ENCODE data around the gene TMEM86B. TPM values are rescaled to one million over a fixed set of nuclear protein-coding genes. Genes with fewer than 3 reads are reported as not detected.
A peak's percentile ranks its signal among the peaks of the same experiment; 100 is the strongest.

TMEM86B gene
- total RNA-seq, 4 donors from 2014 or later, result 1.6 to 5.8 (median 2.9) TPM

DNA sequence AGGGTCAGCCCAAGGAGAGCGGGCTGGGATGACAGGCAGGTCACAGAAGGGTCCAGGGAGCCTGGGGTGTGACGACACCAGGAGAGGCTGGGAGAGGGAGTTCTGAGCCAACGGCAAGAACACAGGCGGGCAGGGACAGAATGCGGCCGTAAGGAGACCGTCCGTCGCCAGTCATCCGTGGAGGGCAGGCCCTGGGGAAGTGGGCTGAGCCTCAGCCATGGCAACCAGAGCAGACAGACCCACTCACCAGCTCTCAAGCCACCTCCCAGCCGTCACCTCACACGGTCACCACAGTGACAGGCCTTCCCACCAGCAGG is 3.7 kb upstream of the TMEM86B start:
- peak; percentile 85 to 91 for DNase-seq
- Histone ChIP-seq H3K27me3 (no peaks in the 10 kb centered on the region), H3K4me1 (peaks cover 17 to 42% of the 10 kb centered on the region in 2 donors), H3K9me3 (no peaks in the 10 kb centered on the region), H3K27ac (peak overlapping the region; percentile 43 to 49 (median 43)), H3K36me3 (peaks cover 34 to 52% of the 10 kb centered on the region in 2 donors), H3K4me3 (replicated peaks in 1 of 3) (no peak overlapping the region)
- TF ChIP-seq, protein P1, sequence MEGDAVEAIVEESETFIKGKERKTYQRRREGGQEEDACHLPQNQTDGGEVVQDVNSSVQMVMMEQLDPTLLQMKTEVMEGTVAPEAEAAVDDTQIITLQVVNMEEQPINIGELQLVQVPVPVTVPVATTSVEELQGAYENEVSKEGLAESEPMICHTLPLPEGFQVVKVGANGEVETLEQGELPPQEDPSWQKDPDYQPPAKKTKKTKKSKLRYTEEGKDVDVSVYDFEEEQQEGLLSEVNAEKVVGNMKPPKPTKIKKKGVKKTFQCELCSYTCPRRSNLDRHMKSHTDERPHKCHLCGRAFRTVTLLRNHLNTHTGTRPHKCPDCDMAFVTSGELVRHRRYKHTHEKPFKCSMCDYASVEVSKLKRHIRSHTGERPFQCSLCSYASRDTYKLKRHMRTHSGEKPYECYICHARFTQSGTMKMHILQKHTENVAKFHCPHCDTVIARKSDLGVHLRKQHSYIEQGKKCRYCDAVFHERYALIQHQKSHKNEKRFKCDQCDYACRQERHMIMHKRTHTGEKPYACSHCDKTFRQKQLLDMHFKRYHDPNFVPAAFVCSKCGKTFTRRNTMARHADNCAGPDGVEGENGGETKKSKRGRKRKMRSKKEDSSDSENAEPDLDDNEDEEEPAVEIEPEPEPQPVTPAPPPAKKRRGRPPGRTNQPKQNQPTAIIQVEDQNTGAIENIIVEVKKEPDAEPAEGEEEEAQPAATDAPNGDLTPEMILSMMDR (IDR thresholded peaks at IDR 0.05), result no peak
- no peak for TF ChIP-seq POLR2A (IDR thresholded peaks at IDR 0.05)
- WGBS, 2 donors, result 37 to 52% methylated on average over 5 to 12 of the region's 12 CpGs
- intact Hi-C loops (cut with DNase I), result no loop called here

DNA sequence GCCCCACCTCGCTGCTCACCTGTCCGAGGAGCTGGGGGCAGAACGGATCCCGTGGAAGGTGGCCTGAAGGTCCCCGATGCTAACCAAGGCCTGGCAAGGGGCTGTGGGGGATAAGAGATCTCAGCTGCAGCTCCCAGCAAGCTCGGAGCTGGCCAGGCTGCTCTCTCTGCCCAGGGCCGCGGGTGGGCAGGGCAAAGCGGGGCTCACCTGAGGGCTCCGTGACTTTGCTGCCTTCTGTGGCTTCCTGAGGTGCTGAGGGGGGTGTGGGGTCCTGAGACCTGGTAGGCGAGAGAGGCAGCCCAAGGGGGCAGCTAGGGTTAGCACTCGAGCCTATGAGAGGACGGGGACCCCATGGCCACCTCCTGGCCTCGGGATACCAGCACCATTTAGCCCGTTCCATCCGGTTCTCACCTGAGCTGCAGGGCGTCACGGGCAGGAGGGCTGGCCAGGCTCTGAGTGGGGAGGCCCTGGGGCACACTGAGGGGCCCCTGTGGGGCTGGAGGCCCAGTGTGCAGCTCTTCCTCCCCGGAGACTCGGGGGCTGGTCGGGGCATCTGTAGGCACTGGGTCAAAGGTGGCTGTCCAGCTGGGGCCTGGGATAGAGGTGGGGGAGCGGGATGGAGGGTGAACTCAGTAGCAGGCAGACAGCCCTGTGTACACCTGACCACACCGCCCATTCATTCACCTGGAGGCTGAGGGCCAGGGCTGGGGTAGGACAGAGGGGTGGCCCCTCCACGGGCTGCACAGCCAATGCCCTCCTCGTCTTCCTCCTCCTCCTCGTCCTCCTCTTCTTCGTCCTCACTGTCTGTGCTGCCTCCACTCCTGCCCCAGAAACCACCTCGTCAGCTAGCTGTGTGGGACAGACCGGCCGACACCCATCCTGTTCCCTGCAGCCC is 3.1 kb upstream of the TMEM86B start:
- TF ChIP-seq, protein P1 (IDR thresholded peaks at IDR 0.05), result no peak
- no peak for TF ChIP-seq POLR2A (IDR thresholded peaks at IDR 0.05)
- intact Hi-C loops (cut with DNase I), result no loop called here
- no peak overlapping the region for H3K4me3 ChIP-seq (replicated peaks in 1 of 3)
- 77 to 80% methylated on average over 22 to 27 of the region's 30 CpGs for WGBS, 2 donors
- peak overlapping the region in 2 of 3 donors; percentile 43 for H3K27ac ChIP-seq
- peaks cover 28 to 52% of the 10 kb centered on the region in 2 donors for H3K36me3 ChIP-seq
- H3K4me1 ChIP-seq, result peaks cover 17 to 45% of the 10 kb centered on the region in 2 donors
- H3K27me3 ChIP-seq, result no peaks in the 10 kb centered on the region
- DNase-seq, result no peak
- H3K9me3 ChIP-seq, result no peaks in the 10 kb centered on the region

DNA sequence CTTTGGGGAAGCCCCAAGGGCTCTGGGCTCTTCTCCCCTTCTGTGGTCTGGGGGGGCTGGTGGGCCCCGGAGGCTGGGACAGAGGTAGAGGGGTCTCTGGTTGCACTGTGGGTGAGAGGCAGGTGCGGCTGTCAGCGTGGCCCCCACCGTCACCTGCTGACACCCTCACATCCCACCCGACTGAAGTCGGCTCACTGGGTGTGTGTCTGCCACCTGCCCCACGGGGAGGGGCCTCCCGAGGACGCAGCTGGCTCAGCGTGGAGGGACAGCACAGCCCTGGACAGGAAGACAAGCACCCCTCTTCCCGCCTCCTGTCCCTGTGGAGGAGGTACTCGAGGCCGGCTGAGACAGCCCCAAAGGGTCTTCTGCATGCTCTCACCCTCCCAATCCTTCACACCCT is 2.2 kb upstream of the TMEM86B start:
- H3K4me3 ChIP-seq (replicated peaks in 1 of 3), result no peak overlapping the region
- peaks cover 20 to 44% of the 10 kb centered on the region in 2 donors for H3K36me3 ChIP-seq
- H3K4me1 ChIP-seq, result peaks cover 17 to 45% of the 10 kb centered on the region in 2 donors
- 90 to 93% methylated on average over 3 to 6 of the region's 13 CpGs for WGBS, 2 donors
- no peak for DNase-seq
- no peak for TF ChIP-seq POLR2A (IDR thresholded peaks at IDR 0.05)
- TF ChIP-seq, protein P1 (IDR thresholded peaks at IDR 0.05), result no peak
- H3K9me3 ChIP-seq, result no peaks in the 10 kb centered on the region
- no peak overlapping the region for H3K27ac ChIP-seq
- H3K27me3 ChIP-seq, result no peaks in the 10 kb centered on the region
- intact Hi-C loops (cut with DNase I), result no loop called here

DNA sequence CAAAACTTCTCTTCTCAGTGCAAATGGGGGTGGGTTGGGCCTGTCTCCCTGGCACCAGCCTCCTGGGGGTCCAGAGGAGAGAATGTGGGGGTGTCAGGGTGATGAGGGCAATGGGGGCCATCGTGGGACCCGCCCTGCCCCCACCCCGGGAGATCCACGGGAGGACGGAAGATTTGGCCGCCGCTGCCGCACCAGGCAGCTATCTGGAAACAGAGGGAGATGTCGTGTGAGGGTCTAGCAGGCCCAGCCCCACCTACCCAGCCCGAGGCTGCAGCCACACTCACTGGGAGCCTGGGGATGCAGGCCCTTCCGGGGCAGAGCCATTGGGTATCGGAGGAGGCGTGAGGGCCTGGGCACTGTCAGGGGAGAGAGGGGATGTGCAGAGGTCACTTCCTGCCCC is 1.8 kb upstream of the TMEM86B start:
- Histone ChIP-seq H3K36me3 (peaks cover 19 to 43% of the 10 kb centered on the region in 2 donors), H3K9me3 (no peaks in the 10 kb centered on the region), H3K27ac (no peak overlapping the region), H3K27me3 (no peaks in the 10 kb centered on the region), H3K4me3 (replicated peaks in 1 of 3) (no peak overlapping the region), H3K4me1 (peaks cover 17 to 45% of the 10 kb centered on the region in 2 donors)
- no peak for TF ChIP-seq POLR2A (IDR thresholded peaks at IDR 0.05)
- TF ChIP-seq, protein P1 (IDR thresholded peaks at IDR 0.05), result no peak
- 85 to 86% methylated on average over 10 to 11 of the region's 13 CpGs for WGBS, 2 donors
- intact Hi-C loops (cut with DNase I), result no loop called here
- no peak for DNase-seq

DNA sequence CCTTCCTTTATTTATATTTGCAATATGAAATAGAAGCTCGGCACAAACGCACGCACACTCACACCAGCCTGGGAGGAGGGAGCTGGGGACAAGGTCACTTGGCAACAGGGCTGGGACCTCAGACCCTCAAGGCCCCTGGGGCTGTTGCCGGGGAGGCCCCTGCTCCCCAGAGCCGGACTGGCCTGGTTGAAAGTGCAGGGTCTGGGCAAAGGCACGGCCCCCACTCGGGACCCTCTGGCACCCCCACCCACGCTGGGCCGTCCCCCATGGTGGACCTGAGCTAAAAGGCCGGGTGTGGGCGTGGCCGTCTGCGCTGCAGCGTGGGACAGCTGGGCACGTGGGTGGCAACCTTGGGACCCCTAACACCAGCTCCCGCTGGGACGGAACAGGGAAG is 1.2 kb upstream of the TMEM86B start:
- DNase-seq, result no peak
- no peaks in the 10 kb centered on the region for H3K9me3 ChIP-seq
- 88 to 93% methylated on average over 14 to 17 of the region's 17 CpGs for WGBS, 2 donors
- peaks cover 19 to 39% of the 10 kb centered on the region in 2 donors for H3K36me3 ChIP-seq
- no peak overlapping the region for H3K27ac ChIP-seq
- no peaks in the 10 kb centered on the region for H3K27me3 ChIP-seq
- peaks cover 17 to 45% of the 10 kb centered on the region in 2 donors for H3K4me1 ChIP-seq
- H3K4me3 ChIP-seq (replicated peaks in 1 of 3), result no peak overlapping the region
- TF ChIP-seq, protein P1 (IDR thresholded peaks at IDR 0.05), result no peak
- no peak for TF ChIP-seq POLR2A (IDR thresholded peaks at IDR 0.05)
- intact Hi-C loops (cut with DNase I), result no loop called here

All from thyroid gland (tissue), 4 donors.